GM23338 (cell line): ENCODE results near the gene RBFOX1. TPM values are rescaled to one million over a fixed set of nuclear protein-coding genes. Genes with fewer than 3 reads are reported as not detected.

Experiments
- ATAC-seq: fragments of 200-7000 bp; cut with Tn5 transposase; 3 replicates; pipeline ENCODE4 v1.9.1; 2020
- DNase-seq: peaks from one replicate; pipeline ENCODE4 v3.0.0-alpha.2; 2015; ENCODE audit warnings: low spot score
- H2AFZ ChIP-seq: fragments of 200-600 bp; sonication (generic); 2 replicates; pipeline ENCODE4 v1.8.0; 2016; ENCODE audit warnings: antibody characterized with exemption, mild to moderate bottlenecking, moderate library complexity
- H3F3A ChIP-seq: fragments of 200-600 bp; sonication (generic); replicated peaks from 2 replicates; pipeline ENCODE4 v1.8.0; 2017; ENCODE audit warnings: antibody characterized with exemption, mixed run types, low read depth
- H3K27ac ChIP-seq: fragments of 200-600 bp; sonication (generic); 2 replicates; pipeline ENCODE4 v1.6.1; 2016; ENCODE audit warnings: low read depth
- H3K27me3 ChIP-seq: fragments of 200-600 bp; sonication (generic); 2 replicates; pipeline ENCODE4 v1.8.0; 2016; ENCODE audit warnings: mild to moderate bottlenecking, mixed run types, moderate library complexity; ENCODE audit not compliant: insufficient read depth
- H3K36me3 ChIP-seq: fragments of 200-600 bp; sonication (generic); 2 replicates; pipeline ENCODE4 v1.8.0; 2016; ENCODE audit warnings: mild to moderate bottlenecking; ENCODE audit not compliant: insufficient read depth
- H3K4me1 ChIP-seq: fragments of 200-600 bp; sonication (generic); 2 replicates; pipeline ENCODE4 v1.8.0; 2016; ENCODE audit warnings: mild to moderate bottlenecking, moderate library complexity; ENCODE audit not compliant: insufficient read depth
- H3K4me2 ChIP-seq: fragments of 200-600 bp; sonication (generic); 2 replicates; pipeline ENCODE4 v1.7.1; 2017; ENCODE audit warnings: mixed run types
- H3K4me3 ChIP-seq: fragments of 200-600 bp; sonication (generic); 2 replicates; pipeline ENCODE4 v1.6.1; 2016; ENCODE audit warnings: mixed run types
- H3K79me2 ChIP-seq: fragments of 200-600 bp; sonication (generic); replicated peaks from 2 replicates; pipeline ENCODE4 v1.8.0; 2017; ENCODE audit warnings: mild to moderate bottlenecking; ENCODE audit not compliant: insufficient read depth
- H3K9me2 ChIP-seq: fragments of 200-600 bp; sonication (generic); 2 replicates; pipeline ENCODE4 v1.8.0; 2017; ENCODE audit not compliant: insufficient read depth
- H4K20me1 ChIP-seq: fragments of 200-600 bp; sonication (generic); replicated peaks from 2 replicates; pipeline ENCODE4 v1.8.0; 2017; ENCODE audit warnings: mild to moderate bottlenecking; ENCODE audit not compliant: insufficient read depth
- H3K27ac Mint-ChIP-seq: 2 replicates; pipeline ENCODE4 v1.8.0; 2020; ENCODE audit warnings: inconsistent platforms, mild to moderate bottlenecking, moderate library complexity, mixed read lengths
- H3K27me3 Mint-ChIP-seq: 3 replicates; pipeline ENCODE4 v1.8.0; 2022; ENCODE audit warnings: low read depth, mild to moderate bottlenecking, moderate library complexity, mixed read lengths, inconsistent platforms; ENCODE audit not compliant: insufficient read depth, poor library complexity
- H3K36me3 Mint-ChIP-seq: 3 replicates; pipeline ENCODE4 v1.8.0; 2021; ENCODE audit warnings: low read depth, mild to moderate bottlenecking, inconsistent platforms, moderate library complexity, mixed read lengths
- H3K4me1 Mint-ChIP-seq: 3 replicates; pipeline ENCODE4 v1.8.0; 2020; ENCODE audit warnings: mild to moderate bottlenecking, inconsistent platforms, mixed read lengths
- H3K4me3 Mint-ChIP-seq: 3 replicates; pipeline ENCODE4 v1.8.0; 2021; ENCODE audit warnings: moderate library complexity, mild to moderate bottlenecking, inconsistent platforms, mixed read lengths
- H3K9me3 Mint-ChIP-seq: 3 replicates; pipeline ENCODE4 v1.8.0; 2020; ENCODE audit warnings: moderate library complexity, mild to moderate bottlenecking, inconsistent platforms, mixed read lengths
- CREB1 ChIP-seq: fragments of 250-450 bp; sonication (Bioruptor Pico); IDR thresholded peaks from 2 replicates; pipeline ENCODE4 v1.5.0; 2020; ENCODE audit warnings: low read depth, mild to moderate bottlenecking, moderate library complexity
- CTCF ChIP-seq, 2 experiments: fragments of 200-600 bp in 1 of 2; sonication (generic) in 1 of 2; conservative IDR thresholded peaks; 2 replicates each; pipeline versions ENCODE4 v1.5.1 to v1.6.1; 2016 to 2017; ENCODE audit warnings: antibody characterized with exemption in 2 of 2, low read depth in 2 of 2, mild to moderate bottlenecking in 2 of 2, moderate library complexity in 1 of 2
- ETS1 ChIP-seq: IDR thresholded peaks from 2 replicates; pipeline ENCODE4 v1.6.1; 2016; ENCODE audit warnings: antibody characterized with exemption
- EZH2 ChIP-seq: fragments of 200-600 bp; sonication (generic); IDR thresholded peaks from one replicate; pipeline ENCODE4 v1.8.0; 2017; ENCODE audit warnings: antibody characterized with exemption, mild to moderate bottlenecking, low read depth; ENCODE audit not compliant: unreplicated experiment
- EZH2phosphoT487 ChIP-seq: fragments of 200-600 bp; sonication (generic); IDR thresholded peaks from one replicate; pipeline ENCODE4 v1.8.1; 2018; ENCODE audit warnings: antibody characterized with exemption; ENCODE audit not compliant: unreplicated experiment
- JUNB ChIP-seq: IDR thresholded peaks from one replicate; pipeline ENCODE4 v1.6.1; 2016; ENCODE audit warnings: antibody characterized with exemption; ENCODE audit not compliant: unreplicated experiment
- NANOG ChIP-seq: IDR thresholded peaks from 2 replicates; pipeline ENCODE4 v1.6.1; 2016; ENCODE audit warnings: antibody characterized with exemption, borderline replicate concordance
- POLR2AphosphoS5 ChIP-seq: IDR thresholded peaks from 2 replicates; pipeline ENCODE4 v1.6.1; 2016; ENCODE audit warnings: antibody characterized with exemption, low read depth
- REST ChIP-seq: IDR thresholded peaks from one replicate; pipeline ENCODE4 v1.6.1; 2018; ENCODE audit warnings: antibody characterized with exemption; ENCODE audit not compliant: unreplicated experiment
- STAT1 ChIP-seq: IDR thresholded peaks from one replicate; pipeline ENCODE4 v1.6.1; 2016; ENCODE audit warnings: antibody characterized with exemption; ENCODE audit not compliant: unreplicated experiment
- ZNF331 ChIP-seq: fragments of 250-450 bp; sonication (Bioruptor Pico); IDR thresholded peaks from 2 replicates; pipeline ENCODE4 v1.5.0; 2020; ENCODE audit warnings: low read depth, mild to moderate bottlenecking, moderate library complexity
- ZNF462 ChIP-seq: fragments of 250-450 bp; sonication (Bioruptor Pico); IDR thresholded peaks from 2 replicates; pipeline ENCODE4 v1.5.0; 2020; ENCODE audit warnings: mild to moderate bottlenecking, moderate library complexity
- polyA plus RNA-seq: library from polyadenylated mRNA; unstranded; fragments of >200 nt; fragmentation: Nextera tagmentation; extraction: Ambion mirVana; gene quantifications from 2 replicates; pipeline ENCODE4 v1.2.1, GENCODE V29; 2016
- total RNA-seq: library from RNA; depleted of rRNA; stranded (reverse); fragments of >200 nt; shearing (Covaris generic); gene quantifications from 2 replicates; pipeline ENCODE4 v1.2.3, GENCODE V29; 2014

Gene RBFOX1
- total and polyA plus RNA-seq, 2 experiments from 2014 or later = 2.5 to 3.6 TPM

- TF ChIP-seq EZH2 = no peak
- TF ChIP-seq EZH2phosphoT487 = no peak
- no peak for TF ChIP-seq NANOG
- no peak for TF ChIP-seq ETS1
- no peak for TF ChIP-seq JUNB
- no peak for TF ChIP-seq STAT1
- no peak for TF ChIP-seq POLR2AphosphoS5
- no peak for TF ChIP-seq ZNF462 (CRISPR knock-in tag)
- TF ChIP-seq REST = no peak
- TF ChIP-seq ZNF331 (CRISPR knock-in tag) = no peak
- TF ChIP-seq CREB1 = no peak
- no peak for TF ChIP-seq CTCF (conservative IDR thresholded peaks at IDR 0.05; ENCODE audit: low read depth in 2 of 2)
- H3K27ac Mint-ChIP-seq = no peak overlapping the region
- H3K27ac ChIP-seq = no peak overlapping the region
Measured at GRCh38 chr16:7680296-7680695, 347.7 kb downstream of the RBFOX1 start.

More at GRCh38 chr16:7680296-7680695, 347.7 kb downstream of the RBFOX1 start:
- Histone ChIP-seq H3K27me3 (no peaks in the 10 kb centered on the region), H2AFZ (no peak overlapping the region), H3K4me1 (no peaks in the 10 kb centered on the region), H3F3A (no peaks in the 10 kb centered on the region), H3K4me2 (no peak overlapping the region), H3K9me2 (no peaks in the 10 kb centered on the region), H4K20me1 (no peaks in the 10 kb centered on the region), H3K4me3 (no peak overlapping the region), H3K36me3 (no peaks in the 10 kb centered on the region), H3K79me2 (no peaks in the 10 kb centered on the region)
- ATAC-seq = no peak
- no peak for DNase-seq
- Mint-ChIP-seq H3K9me3 (no peaks in the 10 kb centered on the region), H3K4me3 (no peak overlapping the region), H3K36me3 (no peaks in the 10 kb centered on the region), H3K27me3 (no peaks in the 10 kb centered on the region), H3K4me1 (peaks cover 16% of the 10 kb centered on the region; the same call in 2 of the 3 replicates)
